H1 (cell line): ENCODE results near the gene NAE1. TPM values are rescaled to one million over a fixed set of nuclear protein-coding genes. Genes with fewer than 3 reads are reported as not detected.

ENCODE experiments used
- CHD1 ChIP-seq: IDR thresholded peaks from 2 replicates; pipeline ENCODE4 v1.6.1; 2012; ENCODE audit warnings: low read depth, low read length, improper control_type of control experiment
- polyA plus RNA-seq, 7 experiments: library from polyadenylated mRNA; depleted of rRNA in 3 of 7; stranded (reverse) in 5 of 7; unstranded in 2 of 7; fragments of >200 nt in 5 of 7; fragments of 200-250 nt in 2 of 7; gene quantifications; 1 replicate in 5 of 7; 2 replicates in 1 of 7; 4 replicates in 1 of 7; pipeline versions ENCODE4 v1.2.1 to v1.2.3, GENCODE V29; 2011 to 2013; ENCODE audit warnings: missing spikeins in 2 of 7, mixed read lengths in 2 of 7
- total RNA-seq: library from RNA; stranded (reverse); fragmentation: NEBNext Ultra II Directional; extraction: Animal tissue kit (Norgen Biotek cat#: 25700); gene quantifications from 2 replicates; pipeline ENCODE4 v1.2.1, GENCODE V29; 2021

The NAE1 gene
- total and polyA plus RNA-seq, 2 of the 8 experiments (the other 6 are each of a cell fraction or from before 2014, with no cell fraction given): 66.6 to 155 TPM

DNA sequence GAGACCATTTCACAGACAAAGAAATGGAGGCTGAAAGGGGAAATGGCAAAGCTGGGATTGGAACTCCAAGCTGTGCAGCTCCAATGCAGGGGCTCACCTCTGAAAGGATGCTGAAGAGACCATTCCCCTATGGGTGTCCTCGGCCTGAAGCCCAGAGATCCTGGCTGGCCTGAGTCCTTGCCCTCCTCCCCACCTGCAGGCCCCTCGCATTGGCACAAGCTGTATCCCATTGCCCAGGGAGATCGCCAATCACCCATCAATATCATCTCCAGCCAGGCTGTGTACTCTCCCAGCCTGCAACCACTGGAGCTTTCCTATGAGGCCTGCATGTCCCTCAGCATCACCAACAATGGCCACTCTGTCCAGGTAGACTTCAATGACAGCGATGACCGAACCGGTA lies 16.1 kb upstream of the NAE1 start (continued):
- TF ChIP-seq CHD1: no peak
